SH-SY5Y (cell line): ENCODE data around the gene ITIH1.

Source experiments
- GATA2 ChIP-seq: IDR thresholded peaks from 2 replicates; pipeline ENCODE4 v1.6.1; 2011; ENCODE audit warnings: mild to moderate bottlenecking, low read depth, low read length
- GATA3 ChIP-seq: IDR thresholded peaks from 2 replicates; pipeline ENCODE4 v1.6.1; 2011; ENCODE audit warnings: low read depth, mild to moderate bottlenecking, low read length, moderate library complexity

The ITIH1 gene

GRCh38 chr3:52777127-52777958 lies at the start of gene ITIH1:
Gene ITIH1 (plus strand): TSS chr3:52777599. CDS start chr3:52777616, 17 bp downstream.
- TF ChIP-seq GATA3 = no peak
- no peak for TF ChIP-seq GATA2

- TF ChIP-seq GATA3 = no peak
- no peak for TF ChIP-seq GATA2
Measured at GRCh38 chr3:52730681-52731080, 46.7 kb upstream of the ITIH1 start.

- TF ChIP-seq GATA2 (no peak), GATA3 (no peak)
Measured at GRCh38 chr3:52731590-52731989, 45.8 kb upstream of the ITIH1 start.

GRCh38 chr3:52733256-52733891 lies 44.0 kb upstream of the ITIH1 start:
- TF ChIP-seq GATA2 = no peak
- TF ChIP-seq GATA3 = no peak

GRCh38 chr3:52739730-52740129 lies 37.7 kb upstream of the ITIH1 start:
- no peak for TF ChIP-seq GATA3
- no peak for TF ChIP-seq GATA2

- TF ChIP-seq GATA2 (no peak), GATA3 (no peak)
Measured at GRCh38 chr3:52742418-52743041, 34.9 kb upstream of the ITIH1 start.

GRCh38 chr3:52743152-52743551 lies 34.2 kb upstream of the ITIH1 start:
- no peak for TF ChIP-seq GATA3
- TF ChIP-seq GATA2 = no peak

GRCh38 chr3:52743721-52744120 lies 33.7 kb upstream of the ITIH1 start:
- TF ChIP-seq GATA2 (no peak), GATA3 (no peak)

GRCh38 chr3:52752045-52752660 lies 25.2 kb upstream of the ITIH1 start:
- no peak for TF ChIP-seq GATA2
- no peak for TF ChIP-seq GATA3

- TF ChIP-seq GATA3 (no peak), GATA2 (no peak)
Measured at GRCh38 chr3:52754373-52754772, 23.0 kb upstream of the ITIH1 start.

GRCh38 chr3:52756141-52756540 lies 21.3 kb upstream of the ITIH1 start:
- TF ChIP-seq GATA3 = no peak

- no peak for TF ChIP-seq GATA3
- TF ChIP-seq GATA2 = no peak
Measured at GRCh38 chr3:52763466-52763865, 13.9 kb upstream of the ITIH1 start.

- no peak for TF ChIP-seq GATA2
- TF ChIP-seq GATA3 = no peak
Measured at GRCh38 chr3:52769786-52770455, 7.5 kb upstream of the ITIH1 start.
